ENCODE data around the gene L3MBTL4.

Gene L3MBTL4

GRCh38 chr18:5961828-5962150, 452.9 kb downstream of the L3MBTL4 start:
- DNase-seq (ENCODE audit: low read depth) = no peak

GRCh38 chr18:5961097-5961827, 453.4 kb downstream of the L3MBTL4 start:
- DNase-seq (ENCODE audit: low read depth) = no peak

- DNase-seq (ENCODE audit: low read depth) = no peak
These were observed 455.9 kb downstream of the L3MBTL4 start for GRCh38 chr18:5958822-5959221.

- no peak for DNase-seq (ENCODE audit: low read depth)
These were observed 458.9 kb downstream of the L3MBTL4 start for GRCh38 chr18:5955861-5956260.

GRCh38 chr18:5951515-5952091, 463.1 kb downstream of the L3MBTL4 start:
- no peak for DNase-seq (ENCODE audit: low read depth)

- no peak for DNase-seq (ENCODE audit: low read depth)
These were observed 465.9 kb downstream of the L3MBTL4 start for GRCh38 chr18:5948781-5949180.

- no peak for DNase-seq (ENCODE audit: low read depth)
These were observed 466.5 kb downstream of the L3MBTL4 start for GRCh38 chr18:5948237-5948636.

GRCh38 chr18:5944448-5944847, 470.3 kb downstream of the L3MBTL4 start:
- DNase-seq (ENCODE audit: low read depth) = no peak

GRCh38 chr18:5943514-5943913, 471.2 kb downstream of the L3MBTL4 start:
- DNase-seq (ENCODE audit: low read depth) = no peak

- DNase-seq (ENCODE audit: low read depth) = no peak
These were observed 472.1 kb downstream of the L3MBTL4 start for GRCh38 chr18:5942591-5942990.

GRCh38 chr18:5941890-5942289, 472.8 kb downstream of the L3MBTL4 start:
- DNase-seq (ENCODE audit: low read depth) = no peak

GRCh38 chr18:5939801-5940667, 474.7 kb downstream of the L3MBTL4 start:
- DNase-seq (ENCODE audit: low read depth) = no peak

- no peak for DNase-seq (ENCODE audit: low read depth)
These were observed 476.9 kb downstream of the L3MBTL4 start for GRCh38 chr18:5937795-5938194.

- DNase-seq (ENCODE audit: low read depth) = no peak
These were observed 477.6 kb downstream of the L3MBTL4 start for GRCh38 chr18:5937121-5937520.

- no peak for DNase-seq (ENCODE audit: low read depth)
These were observed 483.9 kb downstream of the L3MBTL4 start for GRCh38 chr18:5930789-5931188.

- DNase-seq (ENCODE audit: low read depth) = no peak
These were observed 496.4 kb downstream of the L3MBTL4 start for GRCh38 chr18:5918205-5918858.

- no peak for DNase-seq (ENCODE audit: low read depth)
These were observed 499.8 kb downstream of the L3MBTL4 start for GRCh38 chr18:5914951-5915350.

GRCh38 chr18:5914016-5914415, 500.7 kb downstream of the L3MBTL4 start:
- no peak for DNase-seq (ENCODE audit: low read depth)

GRCh38 chr18:5912566-5912965, 502.1 kb downstream of the L3MBTL4 start:
- no peak for DNase-seq (ENCODE audit: low read depth)

GRCh38 chr18:5909125-5909524, 505.6 kb downstream of the L3MBTL4 start:
- no peak for DNase-seq (ENCODE audit: low read depth)

Measured in activated gamma-delta T cell treated with anti-CD3 and anti-CD28 coated beads, Interleukin-2, amount 50 U/mL, for 16 hours (primary cell).